ENCODE measurements around the gene GABRB1. TPM values are rescaled to one million over a fixed set of nuclear protein-coding genes. Genes with fewer than 3 reads are reported as not detected.

Gene GABRB1
- polyA plus RNA-seq, 3 donors, result not detected

GRCh38 chr4:47349326-47349725, 318.0 kb downstream of the GABRB1 start:
- no peak overlapping the region for H3K9ac ChIP-seq (ENCODE audit: insufficient read depth, low read length, poor library complexity, severe bottlenecking)
- no peak for DNase-seq
- Mint-ChIP-seq H3K4me3 (no peak overlapping the region), H3K27ac (no peak overlapping the region), H3K27me3 (ENCODE audit: low read depth in 3 of 3) (peaks cover 0 to 8% (median 3%) of the 10 kb centered on the region in 3 donors), H3K4me1 (no peaks in the 10 kb centered on the region), H3K36me3 (no peaks in the 10 kb centered on the region), H3K9me3 (peaks cover 0 to 4% (median 0%) of the 10 kb centered on the region in 7 donors)
- H3K36me3 ChIP-seq (replicated peaks in 1 of 2; ENCODE audit: control insufficient read depth in 1 of 2, insufficient read depth in 2 of 2, low read length in 2 of 2), result no peaks in the 10 kb centered on the region
- no peaks in the 10 kb centered on the region for H3K79me2 ChIP-seq (ENCODE audit: insufficient read depth, low read length)
- no CpG with 5 or more reads among the region's 4 CpGs for WGBS (ENCODE audit: insufficient coverage)
- no peaks in the 10 kb centered on the region for H3K4me1 ChIP-seq (ENCODE audit: control insufficient read depth in 1 of 2, insufficient read depth in 2 of 2, low read length in 2 of 2)
- H3K4me2 ChIP-seq (replicated peaks; ENCODE audit: extremely low read depth, low read length, poor library complexity, severe bottlenecking), result no peak overlapping the region
- no peak for TF ChIP-seq CTCF (IDR thresholded peaks at IDR 0.05)
- H3K27me3 ChIP-seq (ENCODE audit: control insufficient read depth in 2 of 2, insufficient read depth in 2 of 2, low read length in 2 of 2), result peaks cover 0 to 2% of the 10 kb centered on the region in 2 donors
- no peak overlapping the region for H3K27ac ChIP-seq (ENCODE audit: low read depth in 1 of 2, low read length in 2 of 2)
- no peak overlapping the region for H3K4me3 ChIP-seq (replicated peaks in 1 of 3; ENCODE audit: low read depth in 2 of 3, low read length in 3 of 3)
- H3K9me3 ChIP-seq (replicated peaks in 1 of 2; ENCODE audit: control insufficient read depth in 1 of 2, insufficient read depth in 1 of 2, low read length in 2 of 2), result no peaks in the 10 kb centered on the region
- intact Hi-C loops (cut with micrococcal nuclease), result no loop called here
- no peaks in the 10 kb centered on the region for H4K20me1 ChIP-seq (ENCODE audit: insufficient read depth, low read length)
- H2AFZ ChIP-seq (ENCODE audit: insufficient read depth, low read depth, low read length, poor library complexity, severe bottlenecking), result no peak overlapping the region

- Histone ChIP-seq H4K20me1 (ENCODE audit: insufficient read depth, low read length) (no peaks in the 10 kb centered on the region), H3K4me2 (replicated peaks; ENCODE audit: extremely low read depth, low read length, poor library complexity, severe bottlenecking) (no peak overlapping the region), H2AFZ (ENCODE audit: insufficient read depth, low read depth, low read length, poor library complexity, severe bottlenecking) (no peak overlapping the region), H3K9me3 (replicated peaks in 1 of 2; ENCODE audit: control insufficient read depth in 1 of 2, insufficient read depth in 1 of 2, low read length in 2 of 2) (no peaks in the 10 kb centered on the region), H3K79me2 (ENCODE audit: insufficient read depth, low read length) (no peaks in the 10 kb centered on the region), H3K9ac (ENCODE audit: insufficient read depth, low read length, poor library complexity, severe bottlenecking) (no peak overlapping the region), H3K4me1 (ENCODE audit: control insufficient read depth in 1 of 2, insufficient read depth in 2 of 2, low read length in 2 of 2) (no peaks in the 10 kb centered on the region), H3K27me3 (ENCODE audit: control insufficient read depth in 2 of 2, insufficient read depth in 2 of 2, low read length in 2 of 2) (no peaks in the 10 kb centered on the region), H3K4me3 (replicated peaks in 1 of 3; ENCODE audit: low read depth in 2 of 3, low read length in 3 of 3) (no peak overlapping the region), H3K27ac (ENCODE audit: low read depth in 1 of 2, low read length in 2 of 2) (no peak overlapping the region), H3K36me3 (replicated peaks in 1 of 2; ENCODE audit: control insufficient read depth in 1 of 2, insufficient read depth in 2 of 2, low read length in 2 of 2) (no peaks in the 10 kb centered on the region)
- no peak for DNase-seq
- no peaks in the 10 kb centered on the region for H3K4me1 Mint-ChIP-seq
- no peak for TF ChIP-seq CTCF (IDR thresholded peaks at IDR 0.05)
- H3K27me3 Mint-ChIP-seq (ENCODE audit: low read depth in 3 of 3), result peaks cover 5 to 7% (median 5%) of the 10 kb centered on the region in 3 donors
- no peak overlapping the region for H3K4me3 Mint-ChIP-seq
- no peak overlapping the region for H3K27ac Mint-ChIP-seq
- intact Hi-C loops (cut with micrococcal nuclease), result no loop called here
- WGBS (ENCODE audit: insufficient coverage), result no CpG with 5 or more reads among the region's 1 CpG
- H3K36me3 Mint-ChIP-seq, result no peaks in the 10 kb centered on the region
- peaks cover 0 to 3% (median 0%) of the 10 kb centered on the region in 7 donors for H3K9me3 Mint-ChIP-seq
These were observed 324.2 kb downstream of the GABRB1 start for GRCh38 chr4:47355568-47355967.
